CD4-positive, CD25-positive, alpha-beta regulatory T cell (primary cell): ENCODE data around the gene MSANTD2. TPM values are rescaled to one million over a fixed set of nuclear protein-coding genes. Genes with fewer than 3 reads are reported as not detected.
A peak's percentile ranks its signal among the peaks of the same experiment; 100 is the strongest.

ENCODE experiments used
- ATAC-seq, 2 donors: fragments of 150-1000 bp; cut with Tn5 transposase; one replicate each; pipeline ENCODE4 v1.10.0; 2021; ENCODE audit warnings: low read depth in 2 of 2, moderate number of reproducible peaks in 2 of 2, moderate library complexity in 1 of 2
- DNase-seq, 3 donors: peaks; one replicate each; pipeline versions ENCODE4 v3.0.0 to v3.0.0-alpha.2; 2012 to 2022; ENCODE audit warnings: mixed read lengths in 1 of 3
- H3K27ac ChIP-seq: one replicate; pipeline ENCODE4 v1.7.0; 2013; ENCODE audit warnings: mild to moderate bottlenecking, low read length; ENCODE audit not compliant: insufficient read depth, poor library complexity, severe bottlenecking
- H3K27me3 ChIP-seq: one replicate; pipeline ENCODE4 v1.7.0; 2013; ENCODE audit warnings: low read length; ENCODE audit not compliant: control insufficient read depth, insufficient read depth
- H3K36me3 ChIP-seq: one replicate; pipeline ENCODE4 v1.7.0; 2013; ENCODE audit warnings: mild to moderate bottlenecking, low read length, moderate library complexity; ENCODE audit not compliant: control insufficient read depth, insufficient read depth
- H3K4me1 ChIP-seq: 2 replicates; pipeline ENCODE4 v1.7.0; 2013; ENCODE audit warnings: mild to moderate bottlenecking, low read length; ENCODE audit not compliant: insufficient read depth, control insufficient read depth, poor library complexity, severe bottlenecking
- H3K4me3 ChIP-seq: one replicate; pipeline ENCODE4 v1.7.0; 2013; ENCODE audit warnings: low read depth, mild to moderate bottlenecking, low read length, moderate library complexity
- H3K9me3 ChIP-seq, 2 experiments: 1 replicate in 1 of 2; 2 replicates in 1 of 2; pipeline ENCODE4 v1.7.0; 2013; ENCODE audit warnings: low read length in 2 of 2, mild to moderate bottlenecking in 1 of 2, moderate library complexity in 1 of 2; ENCODE audit not compliant: control insufficient read depth in 2 of 2
- H3K27ac Mint-ChIP-seq, 3 donors: one replicate each; pipeline ENCODE4 v1.8.0; 2020 to 2022; ENCODE audit warnings: mild to moderate bottlenecking in 3 of 3, mixed read lengths in 3 of 3, moderate library complexity in 2 of 3
- H3K27me3 Mint-ChIP-seq: one replicate; pipeline ENCODE4 v1.8.0; 2022; ENCODE audit warnings: mild to moderate bottlenecking, mixed read lengths
- H3K36me3 Mint-ChIP-seq: one replicate; pipeline ENCODE4 v1.8.0; 2020; ENCODE audit warnings: mixed read lengths
- H3K4me1 Mint-ChIP-seq, 4 donors: one replicate each; pipeline ENCODE4 v1.8.0; 2020 to 2022; ENCODE audit warnings: mixed read lengths in 4 of 4, mild to moderate bottlenecking in 1 of 4
- H3K4me3 Mint-ChIP-seq, 4 donors: one replicate each; pipeline ENCODE4 v1.8.0; 2020 to 2022; ENCODE audit warnings: mild to moderate bottlenecking in 4 of 4, mixed read lengths in 4 of 4, moderate library complexity in 3 of 4
- H3K9me3 Mint-ChIP-seq, 7 donors: one replicate each; pipeline ENCODE4 v1.8.0; 2020 to 2022; ENCODE audit warnings: mixed read lengths in 7 of 7, mild to moderate bottlenecking in 3 of 7, moderate library complexity in 2 of 7
- polyA plus RNA-seq, 4 donors: library from polyadenylated mRNA; unstranded; fragments of 300-500 nt; fragmentation: Illumina TruSeq; gene quantifications; one replicate each; pipeline ENCODE4 v1.2.3, GENCODE V29; 2021
- total RNA-seq: library from RNA; stranded (reverse); gene quantifications from one replicate; pipeline ENCODE4 v1.2.3, GENCODE V29; 2022

Gene MSANTD2
- total and polyA plus RNA-seq, 5 donors from 2014 or later, result 1.9 to 10.0 (median 4.2) TPM

GRCh38 chr11:124817036-124817435 is 16.8 kb upstream of the MSANTD2 start:
- no peak for DNase-seq
- H3K9me3 ChIP-seq, result no peaks in the 10 kb centered on the region
- no peak overlapping the region for H3K27ac Mint-ChIP-seq
- H3K27me3 Mint-ChIP-seq, result peaks cover 57% of the 10 kb centered on the region
- no peak overlapping the region for H3K4me3 ChIP-seq
- peaks cover 0 to 2% (median 0%) of the 10 kb centered on the region in 7 donors for H3K9me3 Mint-ChIP-seq
- H3K4me1 ChIP-seq, result no peaks in the 10 kb centered on the region
- no peak overlapping the region for H3K4me3 Mint-ChIP-seq
- no peak for ATAC-seq
- no peak overlapping the region for H3K27ac ChIP-seq
- peaks cover 16% of the 10 kb centered on the region for H3K27me3 ChIP-seq
- peaks cover 0 to 5% (median 0%) of the 10 kb centered on the region in 4 donors for H3K4me1 Mint-ChIP-seq
- H3K36me3 ChIP-seq, result no peaks in the 10 kb centered on the region
- no peaks in the 10 kb centered on the region for H3K36me3 Mint-ChIP-seq

- no peaks in the 10 kb centered on the region for H3K36me3 Mint-ChIP-seq
- H3K4me3 Mint-ChIP-seq, result no peak overlapping the region
- peaks cover 0 to 2% (median 0%) of the 10 kb centered on the region in 7 donors for H3K9me3 Mint-ChIP-seq
- Histone ChIP-seq H3K27ac (no peak overlapping the region), H3K27me3 (peaks cover 14% of the 10 kb centered on the region), H3K36me3 (no peaks in the 10 kb centered on the region), H3K9me3 (no peaks in the 10 kb centered on the region), H3K4me3 (no peak overlapping the region), H3K4me1 (no peaks in the 10 kb centered on the region)
- DNase-seq, result no peak
- ATAC-seq, result no peak
- H3K27ac Mint-ChIP-seq, result no peak overlapping the region
- H3K4me1 Mint-ChIP-seq, result peaks cover 0 to 5% (median 0%) of the 10 kb centered on the region in 4 donors
- H3K27me3 Mint-ChIP-seq, result peaks cover 47% of the 10 kb centered on the region
Measured at GRCh38 chr11:124814739-124815138, 14.5 kb upstream of the MSANTD2 start.

- H3K9me3 ChIP-seq, result no peaks in the 10 kb centered on the region
Measured at GRCh38 chr11:124812876-124813275, 12.7 kb upstream of the MSANTD2 start.

GRCh38 chr11:124811399-124812125 is 11.4 kb upstream of the MSANTD2 start:
- Histone ChIP-seq H3K27ac (no peak overlapping the region), H3K4me1 (no peaks in the 10 kb centered on the region), H3K27me3 (peaks cover 4% of the 10 kb centered on the region), H3K9me3 (no peaks in the 10 kb centered on the region), H3K4me3 (no peak overlapping the region), H3K36me3 (no peaks in the 10 kb centered on the region)
- Mint-ChIP-seq H3K27me3 (peaks cover 22% of the 10 kb centered on the region), H3K36me3 (peaks cover 15% of the 10 kb centered on the region), H3K4me1 (no peaks in the 10 kb centered on the region), H3K27ac (no peak overlapping the region), H3K4me3 (no peak overlapping the region), H3K9me3 (no peaks in the 10 kb centered on the region)
- DNase-seq (no peak), ATAC-seq (no peak)

More at GRCh38 chr11:124812876-124813275, 12.7 kb upstream of the MSANTD2 start:
- ATAC-seq (no peak), DNase-seq (no peak)
- peaks cover 32% of the 10 kb centered on the region for H3K27me3 Mint-ChIP-seq
- H3K36me3 Mint-ChIP-seq, result peaks cover 6% of the 10 kb centered on the region
- H3K4me3 Mint-ChIP-seq, result no peak overlapping the region
- Histone ChIP-seq H3K36me3 (no peaks in the 10 kb centered on the region), H3K27me3 (peaks cover 9% of the 10 kb centered on the region), H3K27ac (no peak overlapping the region), H3K4me1 (no peaks in the 10 kb centered on the region), H3K4me3 (no peak overlapping the region)
- peaks cover 0 to under 1% (median 0%) of the 10 kb centered on the region in 4 donors for H3K4me1 Mint-ChIP-seq
- H3K9me3 Mint-ChIP-seq, result no peaks in the 10 kb centered on the region
- H3K27ac Mint-ChIP-seq, result no peak overlapping the region

- H3K9me3 Mint-ChIP-seq, result no peaks in the 10 kb centered on the region
- peaks cover 28% of the 10 kb centered on the region for H3K36me3 Mint-ChIP-seq
- Histone ChIP-seq H3K4me1 (no peaks in the 10 kb centered on the region), H3K27ac (no peak overlapping the region), H3K27me3 (peaks cover 2% of the 10 kb centered on the region), H3K36me3 (no peaks in the 10 kb centered on the region), H3K9me3 (no peaks in the 10 kb centered on the region), H3K4me3 (no peak overlapping the region)
- H3K4me3 Mint-ChIP-seq, result no peak overlapping the region
- H3K27ac Mint-ChIP-seq, result no peak overlapping the region
- H3K4me1 Mint-ChIP-seq, result peaks cover 0 to 1% (median 0%) of the 10 kb centered on the region in 4 donors
- no peak for ATAC-seq
- no peak for DNase-seq
- no peaks in the 10 kb centered on the region for H3K27me3 Mint-ChIP-seq
Measured at GRCh38 chr11:124807660-124808270, 7.6 kb upstream of the MSANTD2 start.

- no peaks in the 10 kb centered on the region for H3K27me3 Mint-ChIP-seq
- Histone ChIP-seq H3K9me3 (no peaks in the 10 kb centered on the region), H3K27me3 (peaks cover 2% of the 10 kb centered on the region), H3K27ac (no peak overlapping the region), H3K4me3 (no peak overlapping the region), H3K4me1 (no peaks in the 10 kb centered on the region), H3K36me3 (no peaks in the 10 kb centered on the region)
- ATAC-seq (no peak), DNase-seq (no peak)
- peaks cover 28% of the 10 kb centered on the region for H3K36me3 Mint-ChIP-seq
- H3K4me3 Mint-ChIP-seq, result no peak overlapping the region
- H3K4me1 Mint-ChIP-seq, result peaks cover 0 to 1% (median 0%) of the 10 kb centered on the region in 4 donors
- no peaks in the 10 kb centered on the region for H3K9me3 Mint-ChIP-seq
- H3K27ac Mint-ChIP-seq, result no peak overlapping the region
Measured at GRCh38 chr11:124807201-124807600, 7.0 kb upstream of the MSANTD2 start.

GRCh38 chr11:124804884-124805283 is 4.7 kb upstream of the MSANTD2 start:
- no peaks in the 10 kb centered on the region for H3K9me3 Mint-ChIP-seq
- H3K4me1 Mint-ChIP-seq, result peaks cover 5 to 10% (median 9%) of the 10 kb centered on the region in 4 donors
- no peak for DNase-seq
- Histone ChIP-seq H3K9me3 (no peaks in the 10 kb centered on the region), H3K27ac (no peak overlapping the region), H3K4me3 (no peak overlapping the region), H3K36me3 (no peaks in the 10 kb centered on the region), H3K27me3 (no peaks in the 10 kb centered on the region), H3K4me1 (peaks cover 7% of the 10 kb centered on the region)
- ATAC-seq, result no peak
- H3K4me3 Mint-ChIP-seq, result peak overlapping the region in 1 of 4 donors; percentile 68
- H3K36me3 Mint-ChIP-seq, result peaks cover 28% of the 10 kb centered on the region
- H3K27me3 Mint-ChIP-seq, result no peaks in the 10 kb centered on the region
- H3K27ac Mint-ChIP-seq, result no peak overlapping the region
